Peyer's patch (tissue), 4 donors: ENCODE data around the gene CRYBA1. TPM values are rescaled to one million over a fixed set of nuclear protein-coding genes. Genes with fewer than 3 reads are reported as not detected.

Experiments used
- DNase-seq, 3 donors: peaks; one replicate each; pipeline ENCODE4 v3.0.0-alpha.2; 2017 to 2019
- H3K27ac ChIP-seq, 4 donors: fragments of 200-600 bp; sonication (generic); one replicate each; pipeline ENCODE4 v1.5.1; 2016 to 2019
- H3K27me3 ChIP-seq, 2 donors: fragments of 200-600 bp; sonication (generic); one replicate each; pipeline ENCODE4 v1.5.1; 2019
- H3K36me3 ChIP-seq, 3 donors: fragments of 200-600 bp; sonication (generic); one replicate each; pipeline ENCODE4 v1.5.1; 2016 to 2019
- H3K4me1 ChIP-seq, 4 donors: fragments of 200-600 bp; sonication (generic); one replicate each; pipeline ENCODE4 v1.5.1; 2016 to 2019
- H3K4me3 ChIP-seq, 4 donors: fragments of 200-600 bp; sonication (generic); 1 replicate in 3 of 4; 2 replicates in 1 of 4; pipeline ENCODE4 v1.5.1; 2016 to 2019; ENCODE audit warnings: mild to moderate bottlenecking in 1 of 4
- H3K9me3 ChIP-seq, 4 donors: fragments of 200-600 bp; sonication (generic); one replicate each; pipeline ENCODE4 v1.5.1; 2016 to 2019; ENCODE audit warnings: mild to moderate bottlenecking in 1 of 4
- CTCF ChIP-seq, 6 experiments: fragments of 450-650 bp in 4 of 6; fragments of 200-600 bp in 2 of 6; sonication (generic) in 1 of 6; IDR thresholded peaks; one replicate each; pipeline ENCODE4 v1.5.1; 2017 to 2019; ENCODE audit warnings: antibody characterized with exemption in 6 of 6, mild to moderate bottlenecking in 3 of 6, moderate library complexity in 1 of 6
- POLR2A ChIP-seq, 2 donors: fragments of 450-650 bp; IDR thresholded peaks; one replicate each; pipeline ENCODE4 v1.5.1; 2017; ENCODE audit warnings: antibody characterized with exemption in 2 of 2, mild to moderate bottlenecking in 2 of 2, moderate library complexity in 2 of 2
- total RNA-seq, 4 donors: library from RNA; depleted of rRNA; stranded (reverse); fragments of >200 nt; gene quantifications; one replicate each; pipeline ENCODE4 v1.1.0, GENCODE V29; 2016

CRYBA1 gene
- total RNA-seq, 4 donors from 2014 or later: not detected

- H3K27me3 ChIP-seq: no peaks in the 10 kb centered on the region
- no peak overlapping the region for H3K27ac ChIP-seq
- no peak for DNase-seq
- TF ChIP-seq POLR2A (IDR thresholded peaks at IDR 0.05) (no peak), CTCF (IDR thresholded peaks at IDR 0.05) (no peak)
- H3K36me3 ChIP-seq: no peaks in the 10 kb centered on the region
- H3K4me3 ChIP-seq: no peak overlapping the region
- no peaks in the 10 kb centered on the region for H3K4me1 ChIP-seq
- no peaks in the 10 kb centered on the region for H3K9me3 ChIP-seq
These were observed 560 bp downstream of the CRYBA1 start for GRCh38 chr17:29247219-29247618.

GRCh38 chr17:29248845-29249244, 2.2 kb downstream of the CRYBA1 start:
- Histone ChIP-seq H3K27ac (no peak overlapping the region), H3K4me1 (no peaks in the 10 kb centered on the region), H3K36me3 (no peaks in the 10 kb centered on the region), H3K9me3 (no peaks in the 10 kb centered on the region), H3K4me3 (no peak overlapping the region), H3K27me3 (no peaks in the 10 kb centered on the region)
- TF ChIP-seq CTCF (IDR thresholded peaks at IDR 0.05) (no peak), POLR2A (IDR thresholded peaks at IDR 0.05) (no peak)
- DNase-seq: no peak

GRCh38 chr17:29250666-29251065, 4.0 kb downstream of the CRYBA1 start:
- TF ChIP-seq CTCF (IDR thresholded peaks at IDR 0.05) (no peak), POLR2A (IDR thresholded peaks at IDR 0.05) (no peak)
- Histone ChIP-seq H3K36me3 (no peaks in the 10 kb centered on the region), H3K9me3 (no peaks in the 10 kb centered on the region), H3K27ac (no peak overlapping the region), H3K4me1 (peaks cover 0 to 3% (median 0%) of the 10 kb centered on the region in 4 donors), H3K4me3 (no peak overlapping the region), H3K27me3 (no peaks in the 10 kb centered on the region)
- no peak for DNase-seq

GRCh38 chr17:29251184-29251583, 4.5 kb downstream of the CRYBA1 start:
- Histone ChIP-seq H3K9me3 (no peaks in the 10 kb centered on the region), H3K27ac (no peak overlapping the region), H3K36me3 (no peaks in the 10 kb centered on the region), H3K4me3 (no peak overlapping the region), H3K27me3 (no peaks in the 10 kb centered on the region), H3K4me1 (peaks cover 0 to 8% (median 0%) of the 10 kb centered on the region in 4 donors)
- TF ChIP-seq CTCF (IDR thresholded peaks at IDR 0.05): no peak
- TF ChIP-seq POLR2A (IDR thresholded peaks at IDR 0.05): no peak
- no peak for DNase-seq

- no peaks in the 10 kb centered on the region for H3K36me3 ChIP-seq
- H3K9me3 ChIP-seq: no peaks in the 10 kb centered on the region
These were observed 5.6 kb downstream of the CRYBA1 start for GRCh38 chr17:29252101-29252791.

More at GRCh38 chr17:29252101-29252791, 5.6 kb downstream of the CRYBA1 start:
- Histone ChIP-seq H3K4me3 (no peak overlapping the region), H3K27me3 (no peaks in the 10 kb centered on the region), H3K4me1 (peaks cover 0 to 10% (median 0%) of the 10 kb centered on the region in 4 donors), H3K27ac (no peak overlapping the region)
- TF ChIP-seq POLR2A (IDR thresholded peaks at IDR 0.05): no peak
- peak in 4 of 6 experiments; percentile 24 to 57 (median 29) for TF ChIP-seq CTCF (IDR thresholded peaks at IDR 0.05)
- DNase-seq: no peak
